LNCAP (cell line): ENCODE measurements around the gene CAGE1.

Experiments used
- CTCF ChIP-seq: fragments of 450-650 bp; IDR thresholded peaks from 2 replicates; pipeline ENCODE4 v1.5.1; 2017; ENCODE audit warnings: mild to moderate bottlenecking

Gene CAGE1

GRCh38 chr6:7404546-7404945 is 15.0 kb upstream of the CAGE1 start:
- no peak for TF ChIP-seq CTCF

- no peak for TF ChIP-seq CTCF
Observed at GRCh38 chr6:7402716-7403115, 13.2 kb upstream of the CAGE1 start.

DNA sequence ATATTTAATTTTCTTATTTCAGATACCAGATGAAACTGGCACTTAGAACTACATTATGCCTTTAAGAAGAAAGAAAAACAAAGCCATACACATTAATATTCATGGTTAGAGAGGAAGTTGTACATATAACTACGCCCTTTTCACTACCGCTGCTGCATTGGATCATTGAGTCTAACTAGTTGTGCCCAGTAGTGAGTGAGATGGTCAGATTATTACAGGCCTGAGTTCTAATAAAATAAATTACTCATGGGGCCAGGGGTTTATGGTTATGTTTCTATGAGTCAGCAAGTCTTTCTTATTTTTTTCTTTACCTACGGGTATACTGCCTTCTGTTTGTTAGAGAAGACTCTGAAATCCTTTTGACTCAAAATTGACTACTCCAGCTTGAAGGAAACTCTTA is 11.5 kb upstream of the CAGE1 start:
- TF ChIP-seq CTCF = no peak

DNA sequence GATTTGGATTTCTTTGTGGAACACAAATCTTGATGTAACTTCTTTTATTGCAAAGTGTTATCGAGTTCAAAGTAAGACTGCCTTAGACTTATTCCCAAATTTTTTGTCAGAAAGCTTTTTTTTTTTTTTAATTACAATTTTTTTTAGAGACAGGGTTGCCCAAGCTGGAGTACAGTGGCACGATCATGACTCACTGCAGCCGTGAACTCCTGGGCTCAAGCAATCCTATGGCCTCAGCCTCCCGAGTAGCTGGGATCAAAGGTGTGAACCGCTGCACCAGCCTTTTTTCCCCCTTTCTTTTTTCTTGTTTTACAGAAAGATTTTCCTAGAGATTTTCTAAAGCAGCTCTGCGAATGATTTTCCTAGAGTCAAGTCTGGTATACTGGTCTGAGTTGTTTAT is 2.9 kb upstream of the CAGE1 start:
- no peak for TF ChIP-seq CTCF

GRCh38 chr6:7391151-7391550 is 1.6 kb upstream of the CAGE1 start:
- no peak for TF ChIP-seq CTCF

DNA sequence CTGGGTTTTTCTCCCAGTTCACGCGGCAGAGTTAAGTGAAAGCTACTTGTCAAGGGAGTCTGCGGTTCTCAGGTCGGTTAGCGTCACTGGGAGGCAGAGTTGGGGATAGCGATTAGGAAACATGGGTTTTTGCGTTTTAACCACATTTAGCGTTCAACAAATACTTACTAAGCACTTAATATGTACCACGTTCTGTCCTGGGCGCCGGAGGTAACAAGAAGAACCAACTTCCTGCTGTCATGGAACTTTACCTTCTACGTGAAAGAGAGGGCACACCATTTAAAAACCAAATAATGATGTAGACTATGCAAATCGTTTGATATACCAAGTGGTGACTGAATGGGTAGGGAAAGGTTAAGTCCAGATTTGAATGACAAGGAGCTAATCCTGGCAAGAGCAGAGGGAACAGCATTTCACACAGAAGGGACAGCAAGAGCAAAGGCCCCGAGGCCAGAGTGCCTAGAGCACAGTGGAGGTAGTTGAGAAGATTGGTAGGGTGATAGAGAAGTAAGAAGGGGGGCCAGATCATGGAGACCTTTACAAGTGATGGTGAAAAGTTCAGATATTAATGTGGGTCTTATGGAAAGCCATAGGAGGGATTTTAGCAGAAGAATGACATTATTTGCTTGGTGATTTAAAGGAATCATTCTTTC is 810 bp upstream of the CAGE1 start:
- TF ChIP-seq CTCF = no peak

GRCh38 chr6:7389162-7389450 is 436 bp downstream of the CAGE1 start:
- TF ChIP-seq CTCF = no peak

- TF ChIP-seq CTCF = no peak
Observed at GRCh38 chr6:7381092-7381491, 8.4 kb downstream of the CAGE1 start.
